GM18499 (cell line): ENCODE measurements around the gene CCDC43.
"Not testable (repeated sequence)": the region's sequence is repeated elsewhere in the genome, so short reads cannot be mapped to it uniquely, and the experiment has no call there.

Experiments
- ATAC-seq: cut with Tn5 transposase; IDR thresholded peaks from one replicate; pipeline ENCODE4 v1.9.1; 2021; ENCODE audit warnings: moderate number of reproducible peaks; ENCODE audit not compliant: insufficient read depth, unreplicated experiment

CCDC43 gene

GRCh38 chr17:44689477-44690217, at the start of gene CCDC43:
Gene CCDC43 (minus strand): TSS chr17:44689776. CDS start chr17:44689753, 23 bp downstream.
- ATAC-seq = peak; percentile 73

GRCh38 chr17:44738214-44738906, 48.8 kb upstream of the CCDC43 start:
- ATAC-seq = no peak

- ATAC-seq = no peak
Observed at GRCh38 chr17:44736551-44737240, 47.1 kb upstream of the CCDC43 start.

GRCh38 chr17:44734272-44734671, 44.7 kb upstream of the CCDC43 start:
- ATAC-seq = no peak

- no peak for ATAC-seq
Observed at GRCh38 chr17:44733753-44734152, 44.2 kb upstream of the CCDC43 start.

GRCh38 chr17:44726121-44726520, 36.5 kb upstream of the CCDC43 start:
- not testable (repeated sequence) for ATAC-seq

- no peak for ATAC-seq
Observed at GRCh38 chr17:44722254-44722653, 32.7 kb upstream of the CCDC43 start.

- no peak for ATAC-seq
Observed at GRCh38 chr17:44719444-44719843, 29.9 kb upstream of the CCDC43 start.

- no peak for ATAC-seq
Observed at GRCh38 chr17:44708401-44709263, 19.1 kb upstream of the CCDC43 start, which contains the start of gene DBF4B. Gene DBF4B (plus strand): TSS chr17:44708665. CDS start chr17:44708821, 156 bp downstream.

GRCh38 chr17:44707755-44708400, 18.3 kb upstream of the CCDC43 start:
- no peak for ATAC-seq

GRCh38 chr17:44700288-44700687, 10.7 kb upstream of the CCDC43 start:
- ATAC-seq = not testable (repeated sequence)

- no peak for ATAC-seq
Observed at GRCh38 chr17:44693609-44694008, 4.0 kb upstream of the CCDC43 start.

- ATAC-seq = not testable (repeated sequence)
Observed at GRCh38 chr17:44690746-44691306, 1.2 kb upstream of the CCDC43 start.

GRCh38 chr17:44688675-44689476, 700 bp downstream of the CCDC43 start:
- ATAC-seq = no peak

GRCh38 chr17:44688200-44688599, 1.4 kb downstream of the CCDC43 start:
- no peak for ATAC-seq

GRCh38 chr17:44687756-44688155, 1.8 kb downstream of the CCDC43 start:
- no peak for ATAC-seq

- ATAC-seq = not testable (repeated sequence)
Observed at GRCh38 chr17:44683303-44683702, 6.3 kb downstream of the CCDC43 start.

GRCh38 chr17:44677136-44677535, 12.4 kb downstream of the CCDC43 start:
- no peak for ATAC-seq
